GM12878 (cell line): ENCODE results near the gene HASPIN. TPM values are rescaled to one million over a fixed set of nuclear protein-coding genes. Genes with fewer than 3 reads are reported as not detected.

ENCODE experiments used
- ATAC-seq: fragments of 200-7000 bp; cut with Tn5 transposase; 3 replicates; pipeline ENCODE4 v1.9.1; 2020; ENCODE audit warnings: mild to moderate bottlenecking, moderate library complexity
- BruUV-seq: library from RNA; stranded (reverse); fragments of 400-500 nt; replicated peaks from 2 replicates; lab custom pipeline; 2021; lab: Mats Ljungman, UMichigan
- CTCF ChIA-PET: fragments of 300-600 bp; sonication (Branson Sonifier 250); formaldehyde crosslinking; extraction: SDS; loops from one replicate; lab custom pipeline; 2021; ENCODE audit warnings: inconsistent platforms; lab: Yijun Ruan, JAX
- POLR2A ChIA-PET: fragments of 350-600 bp; formaldehyde crosslinking; extraction: SDS; loops from one replicate; lab custom pipeline; 2021; ENCODE audit warnings: inconsistent platforms; lab: Charles Lee
- RAD21 ChIA-PET: fragments of 300-600 bp; sonication (Branson Sonifier 250); formaldehyde crosslinking; loops from one replicate; lab custom pipeline; 2023; ENCODE audit warnings: antibody characterized with exemption; ENCODE audit not compliant: unreplicated experiment; lab: Charles Lee
- SMC1A ChIA-PET: fragments of 300-600 bp; sonication (Branson Sonifier 250); formaldehyde crosslinking; loops from one replicate; lab custom pipeline; 2023; ENCODE audit not compliant: unreplicated experiment, uncharacterized antibody; lab: Charles Lee
- DNase-seq: peaks from one replicate; pipeline ENCODE4 v3.0.0-alpha.2; 2011; ENCODE audit warnings: low read depth, low spot score
- FAIRE-seq: peaks from 3 replicates; lab custom pipeline; 2011; peaks lifted over from hg19 to GRCh38; lab: Jason Lieb, UNC
- H2AFZ ChIP-seq: 2 replicates; pipeline ENCODE4 v1.6.0; 2011; ENCODE audit warnings: low read depth, low read length, control low read depth; ENCODE audit not compliant: control insufficient read depth
- H3K27ac ChIP-seq: 2 replicates; pipeline ENCODE4 v1.5.1; 2011; ENCODE audit warnings: control low read depth; ENCODE audit not compliant: control insufficient read depth, insufficient read depth
- H3K27me3 ChIP-seq, 2 experiments: replicated peaks in 1 of 2; 2 replicates each; pipeline versions ENCODE4 v1.6.0 to v1.6.1; 2011; ENCODE audit warnings: low read length in 1 of 2; ENCODE audit not compliant: control insufficient read depth in 2 of 2, insufficient read depth in 2 of 2
- H3K36me3 ChIP-seq, 2 experiments: 2 replicates each; pipeline ENCODE4 v1.5.1; 2011; ENCODE audit warnings: low read length in 1 of 2; ENCODE audit not compliant: control insufficient read depth in 2 of 2, insufficient read depth in 2 of 2
- H3K4me1 ChIP-seq: 2 replicates; pipeline ENCODE4 v1.6.1; 2011; ENCODE audit warnings: mild to moderate bottlenecking, low read length, moderate library complexity, mixed read lengths; ENCODE audit not compliant: control insufficient read depth, insufficient read depth
- H3K4me2 ChIP-seq: 2 replicates; pipeline ENCODE4 v1.6.0; 2011; ENCODE audit warnings: control low read depth; ENCODE audit not compliant: control insufficient read depth, insufficient read depth
- H3K4me3 ChIP-seq: fragments of 200-600 bp; sonication (generic); 2 replicates; pipeline ENCODE4 v1.5.1; 2016
- H3K79me2 ChIP-seq: 2 replicates; pipeline ENCODE4 v1.6.0; 2011; ENCODE audit warnings: low read length; ENCODE audit not compliant: control insufficient read depth, insufficient read depth
- H3K9ac ChIP-seq: 2 replicates; pipeline ENCODE4 v1.8.0; 2011; ENCODE audit warnings: low read length, control low read depth, mixed read lengths; ENCODE audit not compliant: control insufficient read depth, insufficient read depth
- H3K9me3 ChIP-seq: replicated peaks from 3 replicates; pipeline ENCODE4 v1.5.1; 2011; ENCODE audit warnings: mild to moderate bottlenecking, low read length; ENCODE audit not compliant: control insufficient read depth, insufficient read depth
- H4K20me1 ChIP-seq: 2 replicates; pipeline ENCODE4 v1.6.0; 2011; ENCODE audit not compliant: control insufficient read depth, insufficient read depth
- CBX3 ChIP-seq: fragments of 200-600 bp; sonication (generic); IDR thresholded peaks from 2 replicates; pipeline ENCODE4 v1.6.1; 2016; ENCODE audit warnings: low read depth, borderline replicate concordance
- EP300 ChIP-seq, 2 experiments: fragments of 150-350 bp in 1 of 2; IDR thresholded peaks; 2 replicates each; pipeline ENCODE4 v1.6.1; 2011 to 2012; ENCODE audit warnings: low read depth in 2 of 2, low read length in 2 of 2, borderline replicate concordance in 1 of 2, improper control_type of control experiment in 1 of 2, inconsistent platforms in 1 of 2; ENCODE audit not compliant: control insufficient read depth in 1 of 2
- KAT2A ChIP-seq: conservative IDR thresholded peaks from 2 replicates; pipeline ENCODE4 v1.6.1; 2011; ENCODE audit warnings: low read depth, low read length; ENCODE audit not compliant: control insufficient read depth
- MTA3 ChIP-seq: IDR thresholded peaks from 2 replicates; pipeline ENCODE4 v1.6.1; 2012; ENCODE audit warnings: low read length, inconsistent platforms, borderline replicate concordance
- NFYB ChIP-seq: IDR thresholded peaks from 2 replicates; pipeline ENCODE4 v1.6.1; 2011; ENCODE audit warnings: low read depth, mild to moderate bottlenecking, low read length, improper control_type of control experiment, moderate library complexity; ENCODE audit not compliant: insufficient read depth
- NR2C1 ChIP-seq: fragments of 450-650 bp; IDR thresholded peaks from 2 replicates; pipeline ENCODE4 v1.6.1; 2017; ENCODE audit warnings: antibody characterized with exemption, mild to moderate bottlenecking, moderate library complexity
- RBBP5 ChIP-seq: fragments of 200-600 bp; sonication (generic); conservative IDR thresholded peaks from 2 replicates; pipeline ENCODE4 v1.6.1; 2016
- SUPT20H ChIP-seq: IDR thresholded peaks from 2 replicates; pipeline ENCODE4 v1.6.1; 2011; ENCODE audit warnings: low read depth, mild to moderate bottlenecking, low read length, moderate library complexity, borderline replicate concordance; ENCODE audit not compliant: control insufficient read depth
- YY1 ChIP-seq: IDR thresholded peaks from 2 replicates; pipeline ENCODE4 v1.6.1; 2011; ENCODE audit warnings: low read depth, mild to moderate bottlenecking, low read length
- ZNF207 ChIP-seq: fragments of 450-650 bp; IDR thresholded peaks from 2 replicates; pipeline ENCODE4 v1.6.1; 2014; ENCODE audit warnings: antibody characterized with exemption, mild to moderate bottlenecking, borderline replicate concordance
- WGBS: methylation state at CpG from one replicate; pipeline ENCODE4 v1.1.6; 2016; ENCODE audit warnings: low lambda C conversion rate; ENCODE audit not compliant: insufficient replicate concordance, insufficient coverage; ENCODE audit errors: missing lambda C conversion rate; 5-methylcytosine and 5-hydroxymethylcytosine counted together
- in situ Hi-C: fragments of 300-500 bp; cut with MboI; formaldehyde crosslinking; loops from 9 replicates; pipeline ENCODE4 v1.14.3; 2018; ENCODE audit warnings: mixed read lengths
- intact Hi-C: fragments of 100-400 bp; cut with micrococcal nuclease; formaldehyde crosslinking; loops from one replicate; pipeline ENCODE4 v1.14.2; 2022; ENCODE audit not compliant: unreplicated experiment
- polyA plus RNA-seq, 11 experiments: library from polyadenylated mRNA; depleted of rRNA in 4 of 11; unstranded in 6 of 11; stranded (reverse) in 5 of 11; fragments of >200 nt; fragmentation: Nextera tagmentation in 4 of 11; fragmentation: Illumina TruSeq in 1 of 11; extraction: Ambion mirVana in 4 of 11; extraction: Trizol in 1 of 11; gene quantifications; 1 replicate in 1 of 11; 2 replicates in 10 of 11; pipeline versions ENCODE4 v1.2.1 to v1.2.3, GENCODE V29; 2011 to 2016; ENCODE audit warnings: inconsistent platforms in 2 of 11, missing spikeins in 2 of 11, low read depth in 1 of 11
- total RNA-seq, 4 experiments: library from RNA; depleted of rRNA in 3 of 4; stranded (reverse); fragments of >200 nt in 3 of 4; fragmentation: Illumina TruSeq in 1 of 4; extraction: Trizol in 1 of 4; gene quantifications; 2 replicates each; pipeline versions ENCODE4 v1.2.1 to v1.2.3, GENCODE V29; 2013 to 2021
- TF ChIP-seq, protein P1 (sequence below): IDR thresholded peaks from 2 replicates; pipeline ENCODE4 v1.6.1; 2012; ENCODE audit warnings: low read depth, low read length, improper control_type of control experiment
- TF ChIP-seq, protein P2 (sequence below): fragments of 450-650 bp; IDR thresholded peaks from 2 replicates; pipeline ENCODE4 v1.6.1; 2017; ENCODE audit warnings: mild to moderate bottlenecking, moderate library complexity
- TF ChIP-seq, protein P3 (sequence below): fragments of 450-650 bp; formaldehyde crosslinking; IDR thresholded peaks from 2 replicates; pipeline ENCODE4 v1.4.0; 2020; ENCODE audit warnings: mild to moderate bottlenecking, moderate library complexity

Gene HASPIN
- total and polyA plus RNA-seq, 10 of the 15 experiments (the other 5 are each of a cell fraction or from before 2014, with no cell fraction given): 0.80 to 18.0 (median 10.1) TPM

DNA sequence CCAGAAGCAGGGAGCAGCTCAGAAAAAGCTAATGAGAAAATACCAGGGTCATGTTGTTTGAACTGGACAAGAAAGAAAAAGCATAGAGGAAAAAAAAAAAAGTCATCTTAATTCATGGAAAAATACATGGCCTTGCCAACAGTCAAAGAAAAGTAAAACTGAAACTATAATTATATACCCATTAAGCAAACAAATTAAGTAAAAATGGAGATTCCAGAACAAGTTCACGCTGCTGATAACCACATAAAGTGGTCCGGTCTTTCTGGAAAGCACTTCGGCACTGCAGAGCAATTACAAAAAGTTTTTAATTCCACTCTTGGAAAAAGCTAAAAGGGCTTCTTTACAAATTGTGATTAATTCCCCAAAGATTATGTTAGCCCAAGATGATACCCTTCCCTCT lies 15.3 kb upstream of the HASPIN start:
- Histone ChIP-seq H3K4me2 (no peak overlapping the region), H3K9me3 (no peaks in the 10 kb centered on the region; the same call in 2 of the 3 replicates), H3K27ac (no peak overlapping the region), H3K4me3 (no peak overlapping the region), H4K20me1 (no peaks in the 10 kb centered on the region), H3K79me2 (no peaks in the 10 kb centered on the region), H3K4me1 (peaks cover 27% of the 10 kb centered on the region), H3K36me3 (no peaks in the 10 kb centered on the region), H2AFZ (no peak overlapping the region), H3K9ac (no peak overlapping the region), H3K27me3 (no peaks in the 10 kb centered on the region)
- in situ Hi-C loops (loop anchor here (25.0 kb wide), 1 partner anchor 1504 kb away; no protein-coding TSS in a partner anchor), intact Hi-C loops (no loop called here)
- ChIA-PET POLR2A (interaction anchor here (0.5 kb wide), 1 partner anchor 89 kb away, joined by 3 read pairs; no protein-coding TSS in a partner anchor), RAD21 (no interaction called here), CTCF (interaction anchor here (0.5 to 2.0 kb wide), 3 partner anchors 13 to 366 kb away, joined by 3 to 4 read pairs (median 3); partner anchors contain the start of gene NCBP3), SMC1A (no interaction called here)
- no TSS peak for BruUV-seq
- no peak for FAIRE-seq
- WGBS: 75% methylated on average over 3 of the region's 3 CpGs
- ATAC-seq: no peak
- TF ChIP-seq, protein P1, sequence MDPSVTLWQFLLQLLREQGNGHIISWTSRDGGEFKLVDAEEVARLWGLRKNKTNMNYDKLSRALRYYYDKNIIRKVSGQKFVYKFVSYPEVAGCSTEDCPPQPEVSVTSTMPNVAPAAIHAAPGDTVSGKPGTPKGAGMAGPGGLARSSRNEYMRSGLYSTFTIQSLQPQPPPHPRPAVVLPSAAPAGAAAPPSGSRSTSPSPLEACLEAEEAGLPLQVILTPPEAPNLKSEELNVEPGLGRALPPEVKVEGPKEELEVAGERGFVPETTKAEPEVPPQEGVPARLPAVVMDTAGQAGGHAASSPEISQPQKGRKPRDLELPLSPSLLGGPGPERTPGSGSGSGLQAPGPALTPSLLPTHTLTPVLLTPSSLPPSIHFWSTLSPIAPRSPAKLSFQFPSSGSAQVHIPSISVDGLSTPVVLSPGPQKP: no peak
- no peak for TF ChIP-seq MTA3
- TF ChIP-seq, protein P2, sequence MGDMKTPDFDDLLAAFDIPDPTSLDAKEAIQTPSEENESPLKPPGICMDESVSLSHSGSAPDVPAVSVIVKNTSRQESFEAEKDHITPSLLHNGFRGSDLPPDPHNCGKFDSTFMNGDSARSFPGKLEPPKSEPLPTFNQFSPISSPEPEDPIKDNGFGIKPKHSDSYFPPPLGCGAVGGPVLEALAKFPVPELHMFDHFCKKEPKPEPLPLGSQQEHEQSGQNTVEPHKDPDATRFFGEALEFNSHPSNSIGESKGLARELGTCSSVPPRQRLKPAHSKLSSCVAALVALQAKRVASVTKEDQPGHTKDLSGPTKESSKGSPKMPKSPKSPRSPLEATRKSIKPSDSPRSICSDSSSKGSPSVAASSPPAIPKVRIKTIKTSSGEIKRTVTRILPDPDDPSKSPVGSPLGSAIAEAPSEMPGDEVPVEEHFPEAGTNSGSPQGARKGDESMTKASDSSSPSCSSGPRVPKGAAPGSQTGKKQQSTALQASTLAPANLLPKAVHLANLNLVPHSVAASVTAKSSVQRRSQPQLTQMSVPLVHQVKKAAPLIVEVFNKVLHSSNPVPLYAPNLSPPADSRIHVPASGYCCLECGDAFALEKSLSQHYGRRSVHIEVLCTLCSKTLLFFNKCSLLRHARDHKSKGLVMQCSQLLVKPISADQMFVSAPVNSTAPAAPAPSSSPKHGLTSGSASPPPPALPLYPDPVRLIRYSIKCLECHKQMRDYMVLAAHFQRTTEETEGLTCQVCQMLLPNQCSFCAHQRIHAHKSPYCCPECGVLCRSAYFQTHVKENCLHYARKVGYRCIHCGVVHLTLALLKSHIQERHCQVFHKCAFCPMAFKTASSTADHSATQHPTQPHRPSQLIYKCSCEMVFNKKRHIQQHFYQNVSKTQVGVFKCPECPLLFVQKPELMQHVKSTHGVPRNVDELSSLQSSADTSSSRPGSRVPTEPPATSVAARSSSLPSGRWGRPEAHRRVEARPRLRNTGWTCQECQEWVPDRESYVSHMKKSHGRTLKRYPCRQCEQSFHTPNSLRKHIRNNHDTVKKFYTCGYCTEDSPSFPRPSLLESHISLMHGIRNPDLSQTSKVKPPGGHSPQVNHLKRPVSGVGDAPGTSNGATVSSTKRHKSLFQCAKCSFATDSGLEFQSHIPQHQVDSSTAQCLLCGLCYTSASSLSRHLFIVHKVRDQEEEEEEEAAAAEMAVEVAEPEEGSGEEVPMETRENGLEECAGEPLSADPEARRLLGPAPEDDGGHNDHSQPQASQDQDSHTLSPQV: no peak
- TF ChIP-seq NFYB: no peak
- no peak for TF ChIP-seq SUPT20H
- TF ChIP-seq RBBP5: no peak
- TF ChIP-seq NR2C1: no peak
- TF ChIP-seq KAT2A: no peak
- no peak for TF ChIP-seq CBX3
- TF ChIP-seq ZNF207: no peak
- no peak for TF ChIP-seq EP300 (IDR thresholded peaks at IDR 0.05; ENCODE audit: borderline replicate concordance in 1 of 2, control insufficient read depth in 1 of 2, low read depth in 2 of 2, low read length in 2 of 2)
- TF ChIP-seq, protein P3, sequence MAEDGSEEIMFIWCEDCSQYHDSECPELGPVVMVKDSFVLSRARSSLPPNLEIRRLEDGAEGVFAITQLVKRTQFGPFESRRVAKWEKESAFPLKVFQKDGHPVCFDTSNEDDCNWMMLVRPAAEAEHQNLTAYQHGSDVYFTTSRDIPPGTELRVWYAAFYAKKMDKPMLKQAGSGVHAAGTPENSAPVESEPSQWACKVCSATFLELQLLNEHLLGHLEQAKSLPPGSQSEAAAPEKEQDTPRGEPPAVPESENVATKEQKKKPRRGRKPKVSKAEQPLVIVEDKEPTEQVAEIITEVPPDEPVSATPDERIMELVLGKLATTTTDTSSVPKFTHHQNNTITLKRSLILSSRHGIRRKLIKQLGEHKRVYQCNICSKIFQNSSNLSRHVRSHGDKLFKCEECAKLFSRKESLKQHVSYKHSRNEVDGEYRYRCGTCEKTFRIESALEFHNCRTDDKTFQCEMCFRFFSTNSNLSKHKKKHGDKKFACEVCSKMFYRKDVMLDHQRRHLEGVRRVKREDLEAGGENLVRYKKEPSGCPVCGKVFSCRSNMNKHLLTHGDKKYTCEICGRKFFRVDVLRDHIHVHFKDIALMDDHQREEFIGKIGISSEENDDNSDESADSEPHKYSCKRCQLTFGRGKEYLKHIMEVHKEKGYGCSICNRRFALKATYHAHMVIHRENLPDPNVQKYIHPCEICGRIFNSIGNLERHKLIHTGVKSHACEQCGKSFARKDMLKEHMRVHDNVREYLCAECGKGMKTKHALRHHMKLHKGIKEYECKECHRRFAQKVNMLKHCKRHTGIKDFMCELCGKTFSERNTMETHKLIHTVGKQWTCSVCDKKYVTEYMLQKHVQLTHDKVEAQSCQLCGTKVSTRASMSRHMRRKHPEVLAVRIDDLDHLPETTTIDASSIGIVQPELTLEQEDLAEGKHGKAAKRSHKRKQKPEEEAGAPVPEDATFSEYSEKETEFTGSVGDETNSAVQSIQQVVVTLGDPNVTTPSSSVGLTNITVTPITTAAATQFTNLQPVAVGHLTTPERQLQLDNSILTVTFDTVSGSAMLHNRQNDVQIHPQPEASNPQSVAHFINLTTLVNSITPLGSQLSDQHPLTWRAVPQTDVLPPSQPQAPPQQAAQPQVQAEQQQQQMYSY (CRISPR knock-in tag): no peak
- no peak for TF ChIP-seq YY1
- DNase-seq: no peak
